DND-41 (cell line): ENCODE data around the gene ARHGEF16.

Source experiments
- ATAC-seq: fragments of 200-7000 bp; cut with Tn5 transposase; 3 replicates; pipeline ENCODE4 v1.9.1; 2021; ENCODE audit warnings: low read depth; ENCODE audit not compliant: insufficient read depth
- DNase-seq: peaks from one replicate; pipeline ENCODE4 v3.0.0-alpha.2; 2020
- H2AFZ ChIP-seq: 2 replicates; pipeline ENCODE4 v1.6.0; 2012; ENCODE audit warnings: low read depth, low read length
- H3K27ac ChIP-seq: 2 replicates; pipeline ENCODE4 v1.5.1; 2012; ENCODE audit warnings: low read length, inconsistent platforms
- H3K27me3 ChIP-seq: fragments of 200-600 bp; sonication (generic); 2 replicates; pipeline ENCODE4 v1.6.0; 2012; ENCODE audit warnings: low read length, mild to moderate bottlenecking, inconsistent platforms; ENCODE audit not compliant: insufficient read depth, poor library complexity
- H3K36me3 ChIP-seq: 2 replicates; pipeline ENCODE4 v1.5.1; 2012; ENCODE audit warnings: low read length, inconsistent platforms; ENCODE audit not compliant: insufficient read depth
- H3K4me1 ChIP-seq: 2 replicates; pipeline ENCODE4 v1.5.1; 2012; ENCODE audit warnings: mild to moderate bottlenecking, low read length; ENCODE audit not compliant: insufficient read depth
- H3K4me2 ChIP-seq: 2 replicates; pipeline ENCODE4 v1.6.0; 2012; ENCODE audit warnings: mild to moderate bottlenecking, moderate library complexity, low read length, inconsistent platforms; ENCODE audit not compliant: insufficient read depth
- H3K4me3 ChIP-seq, 2 experiments: fragments of 200-600 bp in 1 of 2; shearing (Covaris generic) in 1 of 2; 2 replicates each; pipeline ENCODE4 v1.5.1; 2012 to 2016; ENCODE audit warnings: inconsistent platforms in 2 of 2, low read length in 2 of 2, mild to moderate bottlenecking in 2 of 2, low read depth in 1 of 2, moderate library complexity in 1 of 2
- H3K79me2 ChIP-seq: 2 replicates; pipeline ENCODE4 v1.6.0; 2012; ENCODE audit warnings: low read length, inconsistent platforms; ENCODE audit not compliant: insufficient read depth
- H3K9ac ChIP-seq: 2 replicates; pipeline ENCODE4 v1.6.0; 2012; ENCODE audit warnings: low read depth, mild to moderate bottlenecking, inconsistent platforms, low read length, moderate library complexity
- H3K9me3 ChIP-seq: 2 replicates; pipeline ENCODE4 v1.5.1; 2012; ENCODE audit warnings: low read length, moderate library complexity, mild to moderate bottlenecking, inconsistent platforms; ENCODE audit not compliant: insufficient read depth, severe bottlenecking
- H4K20me1 ChIP-seq: 2 replicates; pipeline ENCODE4 v1.6.0; 2012; ENCODE audit warnings: low read length; ENCODE audit not compliant: insufficient read depth
- EZH2 ChIP-seq: IDR thresholded peaks from 3 replicates; pipeline ENCODE4 v1.6.1; 2012; ENCODE audit warnings: borderline replicate concordance, low read depth, mild to moderate bottlenecking, moderate library complexity, low read length, inconsistent platforms; ENCODE audit not compliant: severe bottlenecking
- TF ChIP-seq, protein P1 (sequence below): IDR thresholded peaks from 2 replicates; pipeline ENCODE4 v1.5.1; 2012; ENCODE audit warnings: borderline replicate concordance, low read length, moderate library complexity, mild to moderate bottlenecking; ENCODE audit not compliant: poor library complexity, severe bottlenecking; ENCODE audit errors: extremely low read depth

ARHGEF16 gene

DNA sequence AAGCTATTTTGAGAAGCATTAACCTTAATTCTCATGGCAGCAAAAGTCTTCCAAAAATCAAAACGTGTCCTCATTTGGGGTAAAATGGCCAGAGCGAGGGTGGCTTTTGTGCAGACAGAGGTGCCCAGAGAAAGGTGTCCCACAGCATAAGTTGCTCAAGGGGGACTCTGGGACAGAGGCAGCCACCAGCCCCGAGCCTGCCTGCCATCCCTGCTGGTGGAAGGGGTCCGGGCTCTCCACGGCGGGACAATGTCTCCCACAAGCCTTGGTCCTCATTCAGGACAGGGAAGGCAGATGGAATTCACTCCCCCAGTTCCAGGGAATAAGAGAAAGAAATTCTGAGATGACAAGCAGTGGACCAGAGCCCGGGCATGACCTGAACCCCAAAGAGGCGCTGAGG lies 12.6 kb upstream of the ARHGEF16 start:
- no peak overlapping the region for H3K4me3 ChIP-seq

DNA sequence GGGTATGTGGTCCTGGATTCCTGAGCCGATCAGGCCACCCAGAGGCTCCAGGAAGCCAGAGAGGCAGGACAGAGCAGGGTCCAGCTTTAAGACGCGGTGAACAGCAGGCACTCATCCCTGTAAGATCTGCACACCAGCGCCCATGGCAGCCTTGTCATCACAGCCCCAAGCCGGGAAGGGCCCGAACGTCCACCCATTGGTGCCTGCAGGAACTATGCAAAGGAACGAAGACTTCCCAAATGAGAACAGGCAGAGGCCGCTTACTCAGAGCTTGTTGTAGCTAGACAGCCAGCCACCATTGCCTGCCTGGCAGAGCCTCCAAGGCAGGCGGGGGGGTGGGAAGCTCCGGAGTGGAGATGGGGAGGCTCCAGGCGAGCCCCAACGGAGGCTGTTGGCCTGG lies 12.1 kb upstream of the ARHGEF16 start:
- no peak overlapping the region for H3K9ac ChIP-seq
- ATAC-seq (no peak), DNase-seq (no peak)
- H3K36me3 ChIP-seq, result no peaks in the 10 kb centered on the region
- H3K4me2 ChIP-seq, result no peak overlapping the region
- no peaks in the 10 kb centered on the region for H3K79me2 ChIP-seq
- H3K4me1 ChIP-seq, result no peaks in the 10 kb centered on the region
- no peaks in the 10 kb centered on the region for H3K27me3 ChIP-seq
- H2AFZ ChIP-seq, result no peak overlapping the region
- no peak overlapping the region for H3K4me3 ChIP-seq
- no peaks in the 10 kb centered on the region for H4K20me1 ChIP-seq
- no peaks in the 10 kb centered on the region for H3K9me3 ChIP-seq
- H3K27ac ChIP-seq, result no peak overlapping the region
- no peak for TF ChIP-seq EZH2
- TF ChIP-seq, protein P1, sequence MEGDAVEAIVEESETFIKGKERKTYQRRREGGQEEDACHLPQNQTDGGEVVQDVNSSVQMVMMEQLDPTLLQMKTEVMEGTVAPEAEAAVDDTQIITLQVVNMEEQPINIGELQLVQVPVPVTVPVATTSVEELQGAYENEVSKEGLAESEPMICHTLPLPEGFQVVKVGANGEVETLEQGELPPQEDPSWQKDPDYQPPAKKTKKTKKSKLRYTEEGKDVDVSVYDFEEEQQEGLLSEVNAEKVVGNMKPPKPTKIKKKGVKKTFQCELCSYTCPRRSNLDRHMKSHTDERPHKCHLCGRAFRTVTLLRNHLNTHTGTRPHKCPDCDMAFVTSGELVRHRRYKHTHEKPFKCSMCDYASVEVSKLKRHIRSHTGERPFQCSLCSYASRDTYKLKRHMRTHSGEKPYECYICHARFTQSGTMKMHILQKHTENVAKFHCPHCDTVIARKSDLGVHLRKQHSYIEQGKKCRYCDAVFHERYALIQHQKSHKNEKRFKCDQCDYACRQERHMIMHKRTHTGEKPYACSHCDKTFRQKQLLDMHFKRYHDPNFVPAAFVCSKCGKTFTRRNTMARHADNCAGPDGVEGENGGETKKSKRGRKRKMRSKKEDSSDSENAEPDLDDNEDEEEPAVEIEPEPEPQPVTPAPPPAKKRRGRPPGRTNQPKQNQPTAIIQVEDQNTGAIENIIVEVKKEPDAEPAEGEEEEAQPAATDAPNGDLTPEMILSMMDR, result no peak

More for the DNA sequence above, 12.6 kb upstream of the ARHGEF16 start:
- H3K36me3 ChIP-seq, result no peaks in the 10 kb centered on the region
- H3K4me1 ChIP-seq, result no peaks in the 10 kb centered on the region
- no peak overlapping the region for H3K4me2 ChIP-seq
- no peaks in the 10 kb centered on the region for H3K79me2 ChIP-seq
- no peak for ATAC-seq
- no peak for TF ChIP-seq EZH2
- TF ChIP-seq, protein P1, result no peak
- no peak overlapping the region for H3K9ac ChIP-seq
- no peaks in the 10 kb centered on the region for H3K27me3 ChIP-seq
- no peaks in the 10 kb centered on the region for H3K9me3 ChIP-seq
- H3K27ac ChIP-seq, result no peak overlapping the region
- DNase-seq, result no peak
- H4K20me1 ChIP-seq, result no peaks in the 10 kb centered on the region
- H2AFZ ChIP-seq, result no peak overlapping the region

DNA sequence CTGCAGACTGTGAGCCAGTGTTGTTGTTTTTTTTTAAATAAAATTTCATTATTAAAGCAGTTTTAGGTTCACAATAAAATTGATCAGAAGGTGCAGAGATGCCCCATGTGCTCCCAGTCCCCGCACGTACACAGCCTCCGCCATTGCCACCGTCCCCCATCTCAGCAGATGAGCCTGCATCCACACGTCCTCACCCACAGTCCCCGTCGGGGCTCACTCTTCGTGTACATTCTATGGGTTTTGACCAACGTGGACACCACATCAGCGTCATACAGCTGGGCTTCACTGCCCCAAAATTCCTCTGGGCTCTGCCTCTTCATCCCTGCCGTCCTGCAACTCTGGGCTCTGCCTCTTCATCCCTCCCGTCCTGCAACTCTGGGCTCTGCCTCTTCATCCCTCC lies 11.6 kb upstream of the ARHGEF16 start:
- TF ChIP-seq EZH2, result no peak
- TF ChIP-seq, protein P1, result no peak

DNA sequence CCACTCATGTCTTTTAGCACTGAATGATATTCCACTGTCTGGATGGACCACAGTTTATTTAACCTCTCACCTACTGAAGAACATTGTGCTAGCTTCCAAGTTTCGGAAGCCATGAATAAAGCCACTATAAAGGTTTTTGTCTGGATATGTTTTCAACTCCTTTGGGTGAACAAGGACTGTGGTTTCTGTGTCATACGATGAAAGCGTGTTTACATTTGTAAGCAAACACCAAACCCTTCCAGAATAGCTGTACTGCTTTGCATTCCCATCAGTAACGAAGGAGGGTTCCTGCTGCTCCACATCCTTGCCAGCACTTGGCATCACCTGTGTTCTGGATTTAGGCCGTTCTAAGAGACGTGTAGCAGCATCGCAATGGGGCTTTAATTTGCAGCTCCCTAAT lies 10.7 kb upstream of the ARHGEF16 start:
- no peak overlapping the region for H3K27ac ChIP-seq
- H2AFZ ChIP-seq, result no peak overlapping the region
- H3K4me2 ChIP-seq, result no peak overlapping the region
- H3K4me1 ChIP-seq, result no peaks in the 10 kb centered on the region
- H3K9ac ChIP-seq, result no peak overlapping the region
- H4K20me1 ChIP-seq, result no peaks in the 10 kb centered on the region
- DNase-seq, result no peak
- H3K27me3 ChIP-seq, result no peaks in the 10 kb centered on the region
- no peak for ATAC-seq
- H3K9me3 ChIP-seq, result no peaks in the 10 kb centered on the region
- no peaks in the 10 kb centered on the region for H3K36me3 ChIP-seq
- no peak for TF ChIP-seq EZH2
- TF ChIP-seq, protein P1, result no peak
- no peak overlapping the region for H3K4me3 ChIP-seq
- H3K79me2 ChIP-seq, result no peaks in the 10 kb centered on the region

More for the DNA sequence above, 11.6 kb upstream of the ARHGEF16 start:
- ATAC-seq (no peak), DNase-seq (no peak)
- no peaks in the 10 kb centered on the region for H3K4me1 ChIP-seq
- H3K36me3 ChIP-seq, result no peaks in the 10 kb centered on the region
- no peak overlapping the region for H3K4me2 ChIP-seq
- no peaks in the 10 kb centered on the region for H3K79me2 ChIP-seq
- no peak overlapping the region for H3K9ac ChIP-seq
- no peak overlapping the region for H2AFZ ChIP-seq
- no peaks in the 10 kb centered on the region for H4K20me1 ChIP-seq
- no peak overlapping the region for H3K27ac ChIP-seq
- H3K9me3 ChIP-seq, result no peaks in the 10 kb centered on the region
- H3K27me3 ChIP-seq, result no peaks in the 10 kb centered on the region
- H3K4me3 ChIP-seq, result no peak overlapping the region
